Ascending aorta (tissue), 2 donors: ENCODE data around the gene CSH1. TPM values are rescaled to one million over a fixed set of nuclear protein-coding genes. Genes with fewer than 3 reads are reported as not detected.
"Not testable (repeated sequence)": the region's sequence is repeated elsewhere in the genome, so short reads cannot be mapped to it uniquely, and the experiment has no call there.

ENCODE experiments used
- DNase-seq, 2 donors: peaks; one replicate each; pipeline ENCODE4 v3.0.0-alpha.2; 2019; ENCODE audit warnings: low spot score in 2 of 2
- H3K27ac ChIP-seq, 2 donors: fragments of 200-600 bp; sonication (generic); one replicate each; pipeline ENCODE4 v1.5.1; 2016 to 2017; ENCODE audit warnings: mild to moderate bottlenecking in 1 of 2
- H3K27me3 ChIP-seq: fragments of 200-600 bp; sonication (generic); one replicate; pipeline ENCODE4 v1.5.1; 2017
- H3K36me3 ChIP-seq, 2 donors: fragments of 200-600 bp; sonication (generic); one replicate each; pipeline ENCODE4 v1.5.1; 2016
- H3K4me1 ChIP-seq, 2 donors: fragments of 200-600 bp; sonication (generic); one replicate each; pipeline ENCODE4 v1.5.1; 2016 to 2017; ENCODE audit warnings: mild to moderate bottlenecking in 1 of 2
- H3K4me3 ChIP-seq, 2 donors: fragments of 200-600 bp; sonication (generic); one replicate each; pipeline ENCODE4 v1.5.1; 2016 to 2017; ENCODE audit warnings: mild to moderate bottlenecking in 1 of 2
- H3K9me3 ChIP-seq, 2 donors: fragments of 200-600 bp; sonication (generic); one replicate each; pipeline ENCODE4 v1.5.1; 2016
- intact Hi-C: fragments of 100-400 bp; cut with DNase I; formaldehyde crosslinking; loops from one replicate; pipeline ENCODE4 v1.15.1; 2023
- total RNA-seq: library from RNA; depleted of rRNA; stranded (reverse); fragments of >200 nt; gene quantifications from one replicate; pipeline ENCODE4 v1.1.0, GENCODE V29; 2016
- TF ChIP-seq, protein P1 (sequence below), 3 experiments: fragments of 200-600 bp in 2 of 3; fragments of 450-650 bp in 1 of 3; sonication (generic) in 2 of 3; IDR thresholded peaks; one replicate each; pipeline ENCODE4 v1.5.1; 2016 to 2019; ENCODE audit warnings: antibody characterized with exemption in 3 of 3, mild to moderate bottlenecking in 1 of 3, moderate library complexity in 1 of 3

The CSH1 gene
- total RNA-seq, 1 donor from 2014 or later = not detected

DNA sequence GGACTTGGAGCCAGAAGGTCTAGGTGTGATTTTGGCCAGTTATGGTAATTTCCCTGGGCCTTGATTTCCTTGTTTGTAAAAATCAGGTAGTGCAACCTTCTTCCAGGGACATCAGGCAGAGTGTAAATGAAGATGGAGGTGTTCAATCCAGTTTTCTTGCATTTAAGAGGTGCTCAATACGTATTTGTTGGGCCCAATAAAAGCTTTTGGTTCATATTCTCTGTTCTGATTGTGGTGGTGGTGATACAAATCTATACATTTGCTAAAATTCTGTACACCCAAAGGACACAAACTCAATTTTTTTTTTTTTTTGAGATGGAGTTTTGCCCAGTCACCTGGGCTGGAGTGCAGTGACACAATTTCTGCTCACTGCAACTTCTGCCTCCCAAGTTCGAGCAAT lies 29.8 kb upstream of the CSH1 start:
- Histone ChIP-seq H3K27me3 (no peaks in the 10 kb centered on the region), H3K9me3 (no peaks in the 10 kb centered on the region), H3K4me1 (no peaks in the 10 kb centered on the region), H3K27ac (no peak overlapping the region), H3K36me3 (no peaks in the 10 kb centered on the region), H3K4me3 (no peak overlapping the region)
- intact Hi-C loops = no loop called here
- TF ChIP-seq, protein P1, sequence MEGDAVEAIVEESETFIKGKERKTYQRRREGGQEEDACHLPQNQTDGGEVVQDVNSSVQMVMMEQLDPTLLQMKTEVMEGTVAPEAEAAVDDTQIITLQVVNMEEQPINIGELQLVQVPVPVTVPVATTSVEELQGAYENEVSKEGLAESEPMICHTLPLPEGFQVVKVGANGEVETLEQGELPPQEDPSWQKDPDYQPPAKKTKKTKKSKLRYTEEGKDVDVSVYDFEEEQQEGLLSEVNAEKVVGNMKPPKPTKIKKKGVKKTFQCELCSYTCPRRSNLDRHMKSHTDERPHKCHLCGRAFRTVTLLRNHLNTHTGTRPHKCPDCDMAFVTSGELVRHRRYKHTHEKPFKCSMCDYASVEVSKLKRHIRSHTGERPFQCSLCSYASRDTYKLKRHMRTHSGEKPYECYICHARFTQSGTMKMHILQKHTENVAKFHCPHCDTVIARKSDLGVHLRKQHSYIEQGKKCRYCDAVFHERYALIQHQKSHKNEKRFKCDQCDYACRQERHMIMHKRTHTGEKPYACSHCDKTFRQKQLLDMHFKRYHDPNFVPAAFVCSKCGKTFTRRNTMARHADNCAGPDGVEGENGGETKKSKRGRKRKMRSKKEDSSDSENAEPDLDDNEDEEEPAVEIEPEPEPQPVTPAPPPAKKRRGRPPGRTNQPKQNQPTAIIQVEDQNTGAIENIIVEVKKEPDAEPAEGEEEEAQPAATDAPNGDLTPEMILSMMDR (IDR thresholded peaks at IDR 0.05) = no peak
- DNase-seq = no peak

DNA sequence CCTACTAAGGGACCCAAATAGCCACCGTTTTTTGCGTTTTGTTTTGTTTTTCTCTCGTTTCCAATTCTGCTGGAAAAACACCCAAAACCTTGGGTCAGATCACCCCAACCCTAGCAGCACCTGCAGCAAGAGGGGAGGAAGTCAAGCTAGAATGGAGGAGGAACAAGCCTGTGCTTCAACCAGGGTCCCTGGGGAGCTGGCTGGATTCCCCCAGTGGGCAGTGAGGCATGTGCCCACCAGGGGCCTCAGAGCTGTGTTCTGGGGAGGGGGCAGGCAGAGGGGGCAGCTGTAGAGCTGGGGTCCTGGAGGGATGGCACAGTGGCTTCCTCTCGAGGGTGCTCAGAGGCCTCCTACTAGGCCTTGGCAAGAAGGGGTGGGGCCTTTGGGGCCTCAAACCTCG lies 29.2 kb upstream of the CSH1 start:
- Histone ChIP-seq H3K36me3 (no peaks in the 10 kb centered on the region), H3K4me1 (no peaks in the 10 kb centered on the region), H3K27me3 (no peaks in the 10 kb centered on the region), H3K9me3 (no peaks in the 10 kb centered on the region), H3K4me3 (no peak overlapping the region), H3K27ac (no peak overlapping the region)
- DNase-seq = no peak
- intact Hi-C loops = no loop called here
- TF ChIP-seq, protein P1 (IDR thresholded peaks at IDR 0.05) = no peak

DNA sequence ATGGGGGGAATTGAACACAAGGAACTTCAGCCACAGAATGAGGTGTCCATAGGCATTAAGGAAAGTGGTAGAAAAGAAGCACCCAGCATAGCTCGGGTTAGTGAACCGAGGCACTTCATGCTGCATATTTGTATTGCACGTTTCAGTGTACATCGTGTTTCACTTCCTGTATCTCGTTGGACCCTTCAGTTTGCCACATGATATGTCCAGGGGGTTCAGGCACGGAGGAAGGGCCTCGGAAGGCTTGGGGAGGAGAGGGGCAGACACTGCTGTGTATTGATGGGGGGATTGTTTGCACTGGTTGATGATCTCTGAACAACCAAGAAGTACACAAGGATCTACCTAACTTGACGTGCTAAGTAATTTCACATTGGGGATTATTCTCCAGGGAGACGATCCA lies 26.0 kb upstream of the CSH1 start:
- H3K36me3 ChIP-seq, H3K27ac ChIP-seq, H3K4me1 ChIP-seq, H3K4me3 ChIP-seq, H3K27me3 ChIP-seq, intact Hi-C loops, H3K9me3 ChIP-seq, DNase-seq: not testable (repeated sequence)

DNA sequence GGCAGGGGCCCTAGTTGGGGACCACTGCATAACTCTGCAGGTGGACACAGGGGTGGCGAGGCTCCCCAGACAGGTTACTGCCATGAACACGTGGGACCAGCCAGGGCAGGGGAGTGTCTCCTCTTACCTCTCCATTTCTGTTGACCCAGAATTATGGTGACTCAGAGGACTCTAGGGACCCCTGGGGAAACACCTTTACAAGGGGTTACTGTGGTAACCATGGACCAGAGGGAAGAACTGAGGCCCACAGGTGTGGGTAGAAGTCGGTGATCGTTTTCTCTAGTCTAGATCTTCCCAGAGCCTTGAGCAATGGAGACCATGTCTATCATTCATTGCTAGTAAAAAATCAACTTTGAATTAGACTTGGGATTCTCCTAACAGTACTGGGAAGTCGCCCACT lies 24.4 kb upstream of the CSH1 start:
- intact Hi-C loops, H3K9me3 ChIP-seq, DNase-seq, H3K4me3 ChIP-seq, H3K27ac ChIP-seq, H3K4me1 ChIP-seq, H3K36me3 ChIP-seq, H3K27me3 ChIP-seq: not testable (repeated sequence)

DNA sequence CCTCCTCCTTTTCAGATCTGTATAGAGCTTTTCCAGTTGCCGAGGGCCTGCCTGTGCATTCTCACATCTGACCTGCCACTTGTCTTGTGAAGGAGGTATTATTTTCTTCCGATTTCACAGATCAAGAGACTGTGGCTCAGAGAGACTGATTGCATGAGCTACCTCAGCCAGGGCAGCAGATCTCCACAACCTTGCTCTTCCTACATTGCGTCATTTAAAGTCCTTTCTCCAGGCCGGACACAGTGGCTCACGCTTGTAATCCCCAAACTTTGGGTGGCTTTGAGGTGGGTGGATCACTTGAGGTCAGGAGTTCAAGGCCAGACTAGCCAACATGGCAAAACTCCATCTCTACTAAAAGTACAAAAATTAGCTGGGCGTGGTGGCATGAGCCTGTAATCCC lies 23.7 kb upstream of the CSH1 start:
- intact Hi-C loops, H3K9me3 ChIP-seq: not testable (repeated sequence)

DNA sequence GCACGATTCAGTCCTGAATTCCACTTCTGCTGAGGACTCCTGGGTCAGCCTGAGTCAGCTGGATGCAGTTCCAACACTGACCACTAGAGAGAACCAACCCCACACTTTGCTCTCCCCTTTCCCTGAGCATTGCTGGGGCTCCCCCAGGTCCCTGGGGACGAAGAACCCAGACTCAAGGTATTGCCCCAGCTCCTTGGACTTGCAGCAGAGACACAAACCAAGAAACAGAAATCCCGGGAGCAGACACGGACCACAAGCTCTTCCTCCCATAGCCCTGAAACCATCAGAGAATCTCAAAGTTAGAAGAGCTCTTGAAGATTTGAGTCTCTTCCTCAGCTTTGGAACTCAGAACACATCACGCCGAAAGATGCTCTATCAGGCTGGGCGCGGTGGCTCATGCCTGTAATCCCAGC lies 22.9 kb upstream of the CSH1 start:
- TF ChIP-seq, protein P1 (IDR thresholded peaks at IDR 0.05) = peak; percentile 87 to 95 (median 91)
- Histone ChIP-seq H3K4me1 (no peaks in the 10 kb centered on the region), H3K4me3 (no peak overlapping the region), H3K27me3 (no peaks in the 10 kb centered on the region), H3K9me3 (no peaks in the 10 kb centered on the region), H3K27ac (no peak overlapping the region), H3K36me3 (no peaks in the 10 kb centered on the region)
- DNase-seq = peak in 1 of 2 donors; percentile 73
- intact Hi-C loops = loop anchor here (2.0 kb wide), 2 partner anchors 105 to 213 kb away; no protein-coding TSS in a partner anchor

More for the DNA sequence above, 23.7 kb upstream of the CSH1 start:
- not testable (repeated sequence) for H3K27me3 ChIP-seq, DNase-seq, H3K4me3 ChIP-seq, H3K36me3 ChIP-seq, H3K4me1 ChIP-seq, H3K27ac ChIP-seq

DNA sequence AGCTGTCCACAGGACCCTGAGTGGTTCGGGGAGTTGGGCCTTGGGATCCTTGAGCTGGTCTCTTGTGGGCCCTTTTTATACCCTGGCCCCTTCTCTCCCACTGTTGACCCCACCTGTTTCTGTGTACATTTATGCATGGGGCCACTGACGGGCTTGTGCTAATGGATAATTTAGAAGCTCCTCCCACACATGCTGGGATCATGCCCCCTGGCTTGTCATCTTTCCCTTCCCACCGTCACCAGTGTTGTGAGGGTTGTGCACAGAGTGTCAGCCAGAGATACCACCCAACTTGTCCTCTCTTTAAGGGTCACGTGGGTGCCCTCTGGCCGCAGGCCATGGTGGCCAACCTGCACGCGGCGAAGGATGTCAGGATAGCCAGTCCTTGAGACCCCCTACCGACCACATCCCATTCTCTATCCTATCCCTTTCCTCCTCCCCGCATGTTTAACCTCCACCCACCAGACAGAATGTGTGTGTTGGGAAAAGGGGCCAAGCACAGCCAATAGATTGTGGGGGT lies 22.5 kb upstream of the CSH1 start, which contains the start of gene GH1:
GH1 (minus strand) TSS at position 51 of the 517 bp plus-strand sequence. CDS start 63 bp downstream, outside the sequence.
- H3K27ac ChIP-seq, H3K4me1 ChIP-seq, H3K9me3 ChIP-seq, H3K27me3 ChIP-seq, H3K4me3 ChIP-seq, H3K36me3 ChIP-seq, DNase-seq: not testable (repeated sequence)
- intact Hi-C loops = loop anchor here (2.0 kb wide), 2 partner anchors 106 to 214 kb away; no protein-coding TSS in a partner anchor

DNA sequence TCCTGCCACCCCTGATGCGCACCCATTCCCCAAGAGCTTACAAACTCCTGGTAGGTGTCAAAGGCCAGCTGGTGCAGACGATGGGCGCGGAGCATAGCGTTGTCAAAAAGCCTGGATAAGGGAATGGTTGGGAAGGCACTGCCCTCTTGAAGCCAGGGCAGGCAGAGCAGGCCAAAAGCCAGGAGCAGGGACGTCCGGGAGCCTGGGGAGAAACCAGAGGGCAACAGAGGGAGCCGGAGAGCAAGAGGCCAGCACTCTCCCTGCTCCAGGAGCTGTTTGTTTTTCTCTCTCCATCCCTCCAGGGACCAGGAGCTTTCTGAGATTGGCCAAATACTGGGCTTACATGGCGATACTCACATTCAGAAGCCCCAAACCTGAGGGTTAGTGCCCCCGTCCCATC lies 21.9 kb upstream of the CSH1 start:
- no peak overlapping the region for H3K4me3 ChIP-seq
- no peaks in the 10 kb centered on the region for H3K36me3 ChIP-seq
- H3K27me3 ChIP-seq = no peaks in the 10 kb centered on the region
- H3K4me1 ChIP-seq = no peaks in the 10 kb centered on the region
- intact Hi-C loops = loop anchor here (2.0 kb wide), 2 partner anchors 106 to 214 kb away; no protein-coding TSS in a partner anchor
- TF ChIP-seq, protein P1 (IDR thresholded peaks at IDR 0.05) = no peak
- DNase-seq = no peak
- H3K9me3 ChIP-seq = no peaks in the 10 kb centered on the region
- no peak overlapping the region for H3K27ac ChIP-seq
